GM18867 (cell line): ENCODE measurements around the gene ARHGAP8.

ENCODE experiments used
- ATAC-seq: cut with Tn5 transposase; IDR thresholded peaks from one replicate; pipeline ENCODE4 v1.9.1; 2021; ENCODE audit warnings: mild to moderate bottlenecking, moderate library complexity; ENCODE audit not compliant: unreplicated experiment

Gene ARHGAP8

GRCh38 chr22:44823806-44824205 is 71.4 kb downstream of the ARHGAP8 start:
- ATAC-seq = no peak

GRCh38 chr22:44824271-44824670 is 71.9 kb downstream of the ARHGAP8 start:
- no peak for ATAC-seq

- ATAC-seq = no peak
These were observed 73.2 kb downstream of the ARHGAP8 start for GRCh38 chr22:44825310-44826150.

GRCh38 chr22:44827666-44828190 is 75.4 kb downstream of the ARHGAP8 start:
- ATAC-seq = no peak

GRCh38 chr22:44828193-44828592 is 75.8 kb downstream of the ARHGAP8 start:
- no peak for ATAC-seq

- ATAC-seq = no peak
These were observed 79.5 kb downstream of the ARHGAP8 start for GRCh38 chr22:44831885-44832284.

GRCh38 chr22:44834065-44834464 is 81.7 kb downstream of the ARHGAP8 start:
- ATAC-seq = no peak

GRCh38 chr22:44837481-44837880 is 85.1 kb downstream of the ARHGAP8 start:
- ATAC-seq = no peak

GRCh38 chr22:44838316-44839016 is 86.1 kb downstream of the ARHGAP8 start:
- no peak for ATAC-seq

- ATAC-seq = no peak
These were observed 86.7 kb downstream of the ARHGAP8 start for GRCh38 chr22:44839061-44839460.

- ATAC-seq = no peak
These were observed 87.3 kb downstream of the ARHGAP8 start for GRCh38 chr22:44839721-44840120.

- ATAC-seq = no peak
These were observed 88.4 kb downstream of the ARHGAP8 start for GRCh38 chr22:44840611-44841322.

GRCh38 chr22:44842417-44842816 is 90.0 kb downstream of the ARHGAP8 start:
- no peak for ATAC-seq

GRCh38 chr22:44845191-44845590 is 92.8 kb downstream of the ARHGAP8 start:
- no peak for ATAC-seq

- ATAC-seq = no peak
These were observed 93.7 kb downstream of the ARHGAP8 start for GRCh38 chr22:44845796-44846720.

- no peak for ATAC-seq
These were observed 94.4 kb downstream of the ARHGAP8 start for GRCh38 chr22:44846726-44847275.

- no peak for ATAC-seq
These were observed 95.0 kb downstream of the ARHGAP8 start for GRCh38 chr22:44847380-44847779.

- ATAC-seq = no peak
These were observed 95.5 kb downstream of the ARHGAP8 start for GRCh38 chr22:44847892-44848291.

GRCh38 chr22:44848296-44848741 is 95.9 kb downstream of the ARHGAP8 start:
- no peak for ATAC-seq
